B cell (primary cell): ENCODE data around the gene MRPL55. TPM values are rescaled to one million over a fixed set of nuclear protein-coding genes. Genes with fewer than 3 reads are reported as not detected.
A peak's percentile ranks its signal among the peaks of the same experiment; 100 is the strongest.

Source experiments
- ATAC-seq: fragments of 200-7000 bp; cut with Tn5 transposase; one replicate; pipeline ENCODE4 v1.10.0; 2021; ENCODE audit warnings: low read depth, mild to moderate bottlenecking, moderate number of reproducible peaks, moderate library complexity
- CTCF ChIA-PET: fragments of 350-600 bp; sonication (Branson Sonifier 250); formaldehyde crosslinking; loops from one replicate; lab custom pipeline; 2021; ENCODE audit warnings: antibody characterized with exemption, inconsistent platforms; lab: Charles Lee
- POLR2A ChIA-PET: fragments of 350-600 bp; sonication (Branson Sonifier 250); formaldehyde crosslinking; loops from one replicate; lab custom pipeline; 2021; ENCODE audit warnings: antibody characterized with exemption; lab: Charles Lee
- DNase-seq: peaks from one replicate; pipeline ENCODE4 v3.0.0; 2013
- H2AFZ ChIP-seq: 2 replicates; pipeline ENCODE4 v1.6.1; 2012; ENCODE audit warnings: mild to moderate bottlenecking, low read depth, low read length; ENCODE audit not compliant: insufficient read depth, poor library complexity, severe bottlenecking
- H3K27ac ChIP-seq, 2 donors: 1 replicate in 1 of 2; 2 replicates in 1 of 2; pipeline ENCODE4 v1.5.1; 2012 to 2013; ENCODE audit warnings: low read length in 2 of 2, mild to moderate bottlenecking in 2 of 2, moderate library complexity in 1 of 2
- H3K27me3 ChIP-seq, 4 experiments: fragments of 200-600 bp in 1 of 4; sonication (generic) in 1 of 4; replicated peaks in 1 of 4; 1 replicate in 2 of 4; 2 replicates in 2 of 4; pipeline versions ENCODE4 v1.6.1 to v1.7.0; 2013 to 2016; ENCODE audit warnings: low read length in 3 of 4, mild to moderate bottlenecking in 2 of 4, mixed read lengths in 1 of 4, moderate library complexity in 1 of 4; ENCODE audit not compliant: insufficient read depth in 4 of 4, control insufficient read depth in 3 of 4; ENCODE audit errors: control extremely low read depth in 1 of 4
- H3K36me3 ChIP-seq, 2 experiments: replicated peaks in 1 of 2; 1 replicate in 1 of 2; 2 replicates in 1 of 2; pipeline versions ENCODE4 v1.6.1 to v1.7.1; 2013; ENCODE audit warnings: low read length in 1 of 2; ENCODE audit not compliant: insufficient read depth in 2 of 2, control insufficient read depth in 1 of 2; ENCODE audit errors: control extremely low read depth in 1 of 2, extremely low read depth in 1 of 2
- H3K4me1 ChIP-seq, 2 donors: fragments of 200-600 bp in 1 of 2; sonication (generic) in 1 of 2; 1 replicate in 1 of 2; 2 replicates in 1 of 2; pipeline versions ENCODE4 v1.5.1 to v1.6.1; 2013 to 2017; ENCODE audit warnings: low read length in 2 of 2; ENCODE audit not compliant: control insufficient read depth in 2 of 2, insufficient read depth in 2 of 2
- H3K4me2 ChIP-seq: replicated peaks from 2 replicates; pipeline ENCODE3; 2012; ENCODE audit warnings: mild to moderate bottlenecking, low read depth, low read length; ENCODE audit not compliant: poor library complexity, severe bottlenecking
- H3K4me3 ChIP-seq, 5 experiments: fragments of 200-600 bp in 1 of 5; sonication (generic) in 1 of 5; 1 replicate in 3 of 5; 2 replicates in 2 of 5; pipeline versions ENCODE4 v1.5.1 to v1.7.0; 2011 to 2016; ENCODE audit warnings: low read length in 4 of 5, mild to moderate bottlenecking in 4 of 5, low read depth in 2 of 5, control low read depth in 1 of 5, moderate library complexity in 1 of 5; ENCODE audit not compliant: insufficient read depth in 1 of 5; ENCODE audit errors: control extremely low read depth in 1 of 5, extremely low read depth in 1 of 5
- H3K79me2 ChIP-seq: fragments of 200-600 bp; sonication (generic); one replicate; pipeline ENCODE4 v1.6.0; 2016; ENCODE audit warnings: low read length; ENCODE audit not compliant: control insufficient read depth, insufficient read depth
- H3K9ac ChIP-seq: fragments of 200-600 bp; sonication (generic); 2 replicates; pipeline ENCODE4 v1.6.1; 2017; ENCODE audit warnings: mild to moderate bottlenecking, low read length, moderate library complexity
- H3K9me3 ChIP-seq, 3 donors: one replicate each; pipeline versions ENCODE4 v1.6.1 to v1.7.1; 2013; ENCODE audit warnings: low read length in 2 of 3; ENCODE audit not compliant: control insufficient read depth in 2 of 3, insufficient read depth in 1 of 3; ENCODE audit errors: control extremely low read depth in 1 of 3
- H4K20me1 ChIP-seq: 2 replicates; pipeline ENCODE4 v1.6.0; 2012; ENCODE audit warnings: mild to moderate bottlenecking, low read length; ENCODE audit not compliant: insufficient read depth, control insufficient read depth, poor library complexity, severe bottlenecking
- H3K27ac Mint-ChIP-seq: one replicate; pipeline ENCODE4 v1.8.0; 2021; ENCODE audit warnings: mixed read lengths
- H3K27me3 Mint-ChIP-seq: one replicate; pipeline ENCODE4 v1.8.0; 2021; ENCODE audit warnings: mixed read lengths
- H3K4me1 Mint-ChIP-seq: one replicate; pipeline ENCODE4 v1.8.0; 2021; ENCODE audit warnings: mixed read lengths
- H3K4me3 Mint-ChIP-seq: one replicate; pipeline ENCODE4 v1.8.0; 2021; ENCODE audit warnings: mixed read lengths
- H3K9me3 Mint-ChIP-seq: one replicate; pipeline ENCODE4 v1.8.0; 2022; ENCODE audit warnings: mixed read lengths; ENCODE audit not compliant: insufficient read depth
- CTCF ChIP-seq: fragments of 200-600 bp; IDR thresholded peaks from one replicate; pipeline ENCODE4 v1.8.0; 2022; ENCODE audit warnings: antibody characterized with exemption, mild to moderate bottlenecking
- EZH2 ChIP-seq: IDR thresholded peaks from 2 replicates; pipeline ENCODE4 v1.6.1; 2012; ENCODE audit warnings: borderline replicate concordance, low read depth, mild to moderate bottlenecking, moderate library complexity, low read length; ENCODE audit not compliant: insufficient read depth, poor library complexity, severe bottlenecking
- WGBS: methylation state at CpG from one replicate; pipeline ENCODE4 v1.1.5; 2013; ENCODE audit warnings: missing lambda C conversion rate; ENCODE audit not compliant: insufficient coverage; 5-methylcytosine and 5-hydroxymethylcytosine counted together
- intact Hi-C: fragments of 100-400 bp; cut with micrococcal nuclease; formaldehyde crosslinking; loops from one replicate; pipeline ENCODE4 v1.10.0; 2022
- polyA plus RNA-seq: library from polyadenylated mRNA; depleted of rRNA; stranded (reverse); fragments of >200 nt; gene quantifications from 2 replicates; pipeline ENCODE4 v1.2.3, GENCODE V29; 2012
- total RNA-seq, 2 donors: library from RNA; stranded (reverse); fragments of 120-200 nt in 1 of 2; gene quantifications; 1 replicate in 1 of 2; 2 replicates in 1 of 2; pipeline versions ENCODE4 v1.2.3 to v1.2.4, GENCODE V29; 2013 to 2022

MRPL55 gene
- total and polyA plus RNA-seq, 2 donors (not counting 1 experiment from before 2014, with no cell fraction given), result 38.9 to 297 TPM

- Histone ChIP-seq H3K9me3 (no peaks in the 10 kb centered on the region), H2AFZ (peak within 1 kb of the TSS; percentile 98), H3K4me3 (peak within 1 kb of the TSS; percentile 78 to 97 (median 91)), H3K27me3 (no peaks in the 10 kb centered on the region), H3K36me3 (no peaks in the 10 kb centered on the region), H3K79me2 (peaks cover 76% of the 10 kb centered on the region), H3K9ac (peak within 1 kb of the TSS; percentile 93), H3K4me1 (peaks cover 44 to 51% of the 10 kb centered on the region in 2 donors), H3K4me2 (peak within 1 kb of the TSS; percentile 98), H3K27ac (peak within 1 kb of the TSS; percentile 78 to 96), H4K20me1 (peaks cover 52% of the 10 kb centered on the region)
- peaks cover 46% of the 10 kb centered on the region for H3K4me1 Mint-ChIP-seq
- H3K9me3 Mint-ChIP-seq, result no peaks in the 10 kb centered on the region
- peak; percentile 92 for ATAC-seq
- H3K27ac Mint-ChIP-seq, result peak within 1 kb of the TSS; percentile 93
- ChIA-PET CTCF (interaction anchor here (1.0 to 1.6 kb wide), 2 partner anchors 28 to 56 kb away, joined by 3 to 5 read pairs; partner anchors contain the start of gene MRPL55), POLR2A (interaction anchor here (0.7 to 2.6 kb wide), 8 partner anchors 20 to 404 kb away, joined by 3 to 6 read pairs (median 4); partner anchors contain the start of genes GUK1, IBA57, MRPL55 and RNF187)
- peak; percentile 96 for DNase-seq
- intact Hi-C loops, result loop anchor here (1.0 to 2.0 kb wide), 6 partner anchors 20 to 404 kb away; partner anchors contain the start of genes GUK1, JMJD4, MRPL55 and SNAP47
- TF ChIP-seq CTCF, result no peak
- TF ChIP-seq EZH2, result no peak
- no peaks in the 10 kb centered on the region for H3K27me3 Mint-ChIP-seq
- WGBS, result under 1% methylated on average over 84 of the region's 87 CpGs
- H3K4me3 Mint-ChIP-seq, result peak within 1 kb of the TSS; percentile 94
Measured at GRCh38 chr1:228082214-228082917, 26.7 kb downstream of the MRPL55 start, which contains the start of gene ARF1. TSS of gene ARF1 (plus strand) at chr1:228082708. CDS start at chr1:228097115, 14,407 bp downstream.
